Measurements from ENCODE around the gene CAMK2G. TPM values are rescaled to one million over a fixed set of nuclear protein-coding genes. Genes with fewer than 3 reads are reported as not detected.
"Not testable (repeated sequence)": the region's sequence is repeated elsewhere in the genome, so short reads cannot be mapped to it uniquely, and the experiment has no call there.

CAMK2G gene
- total RNA-seq, 1 experiment from 2014 or later: 30.2 TPM

- peaks cover 21% of the 10 kb centered on the region for H3K36me3 ChIP-seq
- not testable (repeated sequence) for H3K4me1 ChIP-seq; H3K27me3 ChIP-seq; H3K27ac ChIP-seq; DNase-seq; H3K4me3 ChIP-seq; H3K9me3 ChIP-seq (replicated peaks)
Measured at GRCh38 chr10:73787031-73787800, 87.1 kb downstream of the CAMK2G start.

GRCh38 chr10:73786512-73786885 lies 87.9 kb downstream of the CAMK2G start:
- H3K27me3 ChIP-seq: no peaks in the 10 kb centered on the region
- peaks cover 7% of the 10 kb centered on the region; the same call in 1 of the 2 replicates for H3K4me1 ChIP-seq
- no peaks in the 10 kb centered on the region for H3K9me3 ChIP-seq (replicated peaks)
- DNase-seq: peak in 1 of 2 experiments; percentile 22
- H3K36me3 ChIP-seq: peaks cover 17% of the 10 kb centered on the region
- H3K4me3 ChIP-seq: peak overlapping the region; percentile 77
- no peak overlapping the region for H3K27ac ChIP-seq

DNA sequence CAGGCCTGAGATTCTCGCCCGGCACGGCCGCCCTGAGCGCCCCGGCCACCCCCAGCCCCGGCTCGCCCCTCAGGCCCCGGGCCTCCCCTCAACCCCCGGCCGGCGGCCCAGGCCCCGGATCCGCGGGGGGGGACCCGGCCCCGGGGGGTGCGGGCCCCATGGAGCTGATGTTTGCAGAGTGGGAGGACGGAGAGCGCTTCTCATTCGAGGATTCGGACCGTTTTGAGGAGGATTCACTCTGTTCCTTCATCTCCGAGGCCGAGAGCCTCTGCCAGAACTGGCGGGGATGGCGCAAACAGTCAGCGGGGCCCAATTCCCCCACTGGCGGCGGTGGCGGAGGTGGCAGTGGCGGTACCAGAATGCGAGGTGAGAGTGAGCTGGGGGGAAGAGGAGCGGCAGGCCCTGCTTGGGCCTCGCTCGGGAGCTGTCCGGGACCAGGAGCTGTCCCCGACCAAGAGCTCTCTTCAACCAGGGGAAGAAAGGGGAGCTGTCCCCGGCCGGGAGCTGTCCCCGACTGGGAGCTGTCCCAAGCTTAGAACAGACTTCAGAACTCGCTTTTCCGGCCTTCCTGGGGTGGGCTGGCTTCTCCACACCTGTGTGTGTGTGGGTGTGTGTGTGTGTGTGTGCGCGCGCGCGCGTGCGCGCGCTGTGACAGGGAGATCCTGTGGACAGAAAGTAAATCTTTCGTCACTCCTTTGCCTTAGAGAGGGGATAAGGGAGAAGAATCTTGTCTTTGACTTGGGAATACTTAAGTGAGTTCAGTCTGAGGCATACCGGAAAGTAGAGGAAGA lies 88.4 kb downstream of the CAMK2G start:
- Histone ChIP-seq H3K4me3 (peak overlapping the region; percentile 77), H3K4me1 (peaks cover 7% of the 10 kb centered on the region), H3K27me3 (no peaks in the 10 kb centered on the region), H3K27ac (no peak overlapping the region; the same call in 1 of the 2 replicates), H3K36me3 (peaks cover 12% of the 10 kb centered on the region), H3K9me3 (replicated peaks) (no peaks in the 10 kb centered on the region)
- peak; percentile 58 to 62 for DNase-seq

DNA sequence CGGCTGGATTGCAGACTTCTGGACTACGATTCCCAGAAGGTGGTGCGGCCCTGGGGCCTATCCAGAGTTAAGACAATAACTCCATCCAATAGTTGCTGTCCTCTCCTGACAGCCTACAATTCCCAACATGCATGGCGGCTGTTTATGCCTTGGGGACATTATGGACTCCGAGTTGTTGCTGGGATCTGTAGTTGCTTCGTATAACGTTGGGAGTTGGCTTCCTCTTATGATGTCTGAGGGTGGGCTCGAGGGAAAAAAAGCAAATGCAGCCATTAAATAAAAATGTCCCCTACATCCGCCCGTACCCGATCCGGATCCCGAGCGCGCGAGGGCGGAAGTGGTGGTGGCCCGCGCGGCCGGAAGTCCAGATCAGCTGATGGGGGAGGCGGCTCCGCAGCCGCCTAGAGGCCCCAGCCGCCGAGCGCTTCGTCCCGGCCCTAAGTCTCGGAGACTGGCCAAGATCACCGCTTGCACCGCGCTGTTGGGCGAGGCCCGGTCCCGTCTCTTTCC lies 89.1 kb downstream of the CAMK2G start, which contains the start of gene ZSWIM8:
TSS of gene ZSWIM8 (plus strand) at position 396 of the 510 bp plus-strand sequence. CDS start 273 bp downstream, outside the sequence.
- no peaks in the 10 kb centered on the region for H3K9me3 ChIP-seq (replicated peaks)
- no peaks in the 10 kb centered on the region for H3K27me3 ChIP-seq
- H3K36me3 ChIP-seq: peaks cover 7% of the 10 kb centered on the region
- H3K4me3 ChIP-seq: peak within 1 kb of the TSS; percentile 77
- peaks cover 12% of the 10 kb centered on the region for H3K4me1 ChIP-seq
- DNase-seq: peak; percentile 92 to 97
- H3K27ac ChIP-seq: peak within 1 kb of the TSS; percentile 58

GRCh38 chr10:73782749-73783085 lies 91.6 kb downstream of the CAMK2G start:
- Histone ChIP-seq H3K4me3 (peak overlapping the region; percentile 75), H3K27ac (no peak overlapping the region), H3K27me3 (no peaks in the 10 kb centered on the region), H3K4me1 (peaks cover 12% of the 10 kb centered on the region), H3K36me3 (peaks cover 9% of the 10 kb centered on the region), H3K9me3 (replicated peaks) (no peaks in the 10 kb centered on the region)
- DNase-seq: no peak

- H3K27ac ChIP-seq: peak within 1 kb of the TSS; percentile 75
- peaks cover 9% of the 10 kb centered on the region for H3K36me3 ChIP-seq
- no peaks in the 10 kb centered on the region for H3K9me3 ChIP-seq (replicated peaks)
- H3K27me3 ChIP-seq: no peaks in the 10 kb centered on the region
- H3K4me3 ChIP-seq: peak within 1 kb of the TSS; percentile 75
- peak; percentile 94 for DNase-seq
- peaks cover 12% of the 10 kb centered on the region for H3K4me1 ChIP-seq
Measured at GRCh38 chr10:73781879-73782748, 92.2 kb downstream of the CAMK2G start, which contains the start of gene CHCHD1. Gene CHCHD1, plus strand, starts transcription at chr10:73782048. Its CDS starts 28 bp downstream, at chr10:73782076.

DNA sequence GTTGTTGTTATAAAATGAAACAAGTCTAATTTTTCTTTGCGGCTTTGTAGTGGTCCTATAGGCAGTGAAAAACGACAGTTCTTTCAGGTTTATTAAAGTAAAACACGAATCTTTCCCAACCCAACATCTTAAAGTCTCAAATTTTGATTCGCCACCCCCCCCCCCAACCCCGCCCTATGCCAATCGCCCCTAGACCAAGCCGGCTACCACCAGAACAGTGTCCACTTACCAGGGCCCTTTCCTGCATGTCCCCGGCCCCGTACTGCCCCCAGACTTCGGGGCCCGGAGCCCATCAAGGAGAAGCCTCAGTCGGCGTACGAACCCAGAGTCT lies 92.8 kb downstream of the CAMK2G start:
- Histone ChIP-seq H3K9me3 (replicated peaks) (no peaks in the 10 kb centered on the region), H3K4me1 (peaks cover 11% of the 10 kb centered on the region), H3K27ac (peak overlapping the region; percentile 75), H3K36me3 (peaks cover 12% of the 10 kb centered on the region), H3K4me3 (peak overlapping the region; percentile 75), H3K27me3 (no peaks in the 10 kb centered on the region)
- no peak for DNase-seq

- H3K27ac ChIP-seq: no peak overlapping the region; the same call in 1 of the 2 replicates
- peak in 1 of 2 experiments; percentile 25 for DNase-seq
Measured at GRCh38 chr10:73780966-73781365, 93.4 kb downstream of the CAMK2G start.

GRCh38 chr10:73780301-73780700 lies 94.1 kb downstream of the CAMK2G start:
- no peaks in the 10 kb centered on the region for H3K27me3 ChIP-seq
- peaks cover 16% of the 10 kb centered on the region for H3K36me3 ChIP-seq
- no peak for DNase-seq
- no peaks in the 10 kb centered on the region for H3K9me3 ChIP-seq (replicated peaks)
- peaks cover 10% of the 10 kb centered on the region for H3K4me1 ChIP-seq
- H3K27ac ChIP-seq: no peak overlapping the region
- no peak overlapping the region; the same call in 1 of the 2 replicates for H3K4me3 ChIP-seq

More at GRCh38 chr10:73780966-73781365, 93.4 kb downstream of the CAMK2G start:
- H3K4me1 ChIP-seq: peaks cover 10% of the 10 kb centered on the region
- H3K4me3 ChIP-seq: peak overlapping the region; percentile 75
- H3K27me3 ChIP-seq: no peaks in the 10 kb centered on the region
- H3K36me3 ChIP-seq: peaks cover 12% of the 10 kb centered on the region
- H3K9me3 ChIP-seq (replicated peaks): no peaks in the 10 kb centered on the region

GRCh38 chr10:73779539-73780197 lies 94.7 kb downstream of the CAMK2G start:
- DNase-seq: no peak

DNA sequence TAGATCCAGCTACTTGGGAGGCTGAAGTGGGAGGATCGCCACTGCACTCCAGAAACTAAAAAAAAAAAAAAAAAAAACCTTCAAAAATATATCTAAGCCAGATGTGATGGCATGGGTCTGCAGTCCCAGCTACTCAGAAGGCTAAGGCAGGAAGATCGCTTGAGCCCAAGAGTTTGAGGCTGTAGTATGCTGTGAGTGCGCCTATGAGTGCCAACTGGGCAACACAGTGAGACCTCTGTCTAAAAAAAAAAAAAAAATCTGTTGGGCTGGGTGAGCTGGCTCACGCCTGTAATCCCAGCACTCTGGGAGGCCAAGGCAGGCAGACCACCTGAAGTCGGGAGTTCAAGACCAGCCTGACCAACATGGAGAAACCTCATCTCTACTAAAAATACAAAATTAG lies 95.3 kb downstream of the CAMK2G start:
- H3K4me3 ChIP-seq: no peak overlapping the region
- no peaks in the 10 kb centered on the region for H3K27me3 ChIP-seq
- peaks cover 5% of the 10 kb centered on the region for H3K4me1 ChIP-seq
- no peak for DNase-seq
- H3K27ac ChIP-seq: no peak overlapping the region
- H3K9me3 ChIP-seq (replicated peaks): no peaks in the 10 kb centered on the region
- H3K36me3 ChIP-seq: peaks cover 17% of the 10 kb centered on the region

More at GRCh38 chr10:73779539-73780197, 94.7 kb downstream of the CAMK2G start:
- Histone ChIP-seq H3K27ac (no peak overlapping the region), H3K4me1 (peaks cover 7% of the 10 kb centered on the region), H3K27me3 (no peaks in the 10 kb centered on the region), H3K36me3 (peaks cover 17% of the 10 kb centered on the region), H3K9me3 (replicated peaks) (no peaks in the 10 kb centered on the region), H3K4me3 (no peak overlapping the region)

DNA sequence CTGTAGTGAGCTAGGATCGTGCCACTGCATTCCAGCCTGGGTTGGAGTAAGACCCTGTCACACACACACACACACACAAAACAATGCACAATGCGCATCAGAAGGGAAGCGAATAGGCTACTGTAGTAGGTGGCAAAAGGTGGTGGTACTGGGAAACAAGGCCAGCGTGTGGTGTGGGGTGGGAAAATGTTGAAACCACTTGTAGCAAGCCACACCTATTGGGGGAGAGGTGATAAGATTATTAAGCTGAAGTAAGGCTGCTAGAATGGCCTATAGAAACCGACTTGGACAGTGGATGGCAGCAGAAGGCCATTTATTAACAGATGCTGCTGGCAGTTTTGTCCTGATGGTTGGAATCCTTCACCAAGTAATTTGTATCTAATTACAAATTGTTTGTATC lies 99.7 kb downstream of the CAMK2G start:
- H3K27ac ChIP-seq: no peak overlapping the region
- H3K27me3 ChIP-seq: no peaks in the 10 kb centered on the region
- DNase-seq: peak in 1 of 2 experiments; percentile 26
- peaks cover 5% of the 10 kb centered on the region for H3K4me1 ChIP-seq
- H3K36me3 ChIP-seq: peaks cover 34% of the 10 kb centered on the region
- no peak overlapping the region for H3K4me3 ChIP-seq
- H3K9me3 ChIP-seq (replicated peaks): no peaks in the 10 kb centered on the region

DNA sequence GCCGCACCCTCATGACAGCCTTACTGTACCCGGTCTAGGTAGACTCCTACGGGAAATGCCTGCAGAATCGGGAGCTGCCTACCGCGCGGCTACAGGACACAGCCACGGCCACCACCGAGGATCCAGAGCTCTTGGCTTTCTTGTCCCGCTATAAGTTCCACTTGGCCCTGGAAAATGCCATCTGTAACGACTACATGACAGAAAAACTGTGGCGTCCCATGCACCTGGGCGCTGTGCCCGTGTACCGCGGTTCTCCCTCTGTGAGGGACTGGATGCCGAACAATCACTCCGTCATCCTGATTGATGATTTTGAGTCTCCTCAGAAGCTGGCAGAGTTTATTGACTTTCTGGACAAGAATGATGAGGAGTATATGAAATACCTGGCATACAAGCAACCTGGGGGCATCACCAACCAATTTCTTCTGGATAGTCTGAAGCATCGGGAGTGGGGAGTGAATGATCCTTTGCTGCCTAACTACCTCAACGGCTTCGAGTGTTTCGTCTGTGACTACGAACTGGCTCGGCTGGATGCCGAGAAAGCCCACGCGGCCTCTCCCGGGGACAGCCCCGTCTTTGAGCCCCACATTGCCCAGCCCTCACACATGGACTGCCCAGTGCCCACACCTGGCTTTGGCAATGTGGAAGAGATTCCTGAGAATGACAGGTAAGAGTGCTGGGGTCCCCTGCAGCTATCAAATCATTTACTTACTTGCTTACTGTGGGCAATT lies 101.0 kb downstream of the CAMK2G start:
- H3K27ac ChIP-seq: no peak overlapping the region; the same call in 1 of the 2 replicates
- peak overlapping the region; percentile 72 for H3K4me3 ChIP-seq
- no peaks in the 10 kb centered on the region for H3K9me3 ChIP-seq (replicated peaks)
- DNase-seq: no peak
- H3K27me3 ChIP-seq: no peaks in the 10 kb centered on the region
- H3K36me3 ChIP-seq: peaks cover 37% of the 10 kb centered on the region
- peaks cover 5% of the 10 kb centered on the region for H3K4me1 ChIP-seq
